Stimulated activated CD4-positive, alpha-beta T cell treated with anti-CD3 and anti-CD28 coated beads, Interleukin-4, amount 100 ng/mL, for 4 hours (primary cell): ENCODE measurements around the gene AEN.
A peak's percentile ranks its signal among the peaks of the same experiment; 100 is the strongest.

Source experiments
- DNase-seq, 2 experiments: peaks; one replicate each; pipeline ENCODE4 v3.0.0-alpha.2; 2020

The AEN gene, protein sequence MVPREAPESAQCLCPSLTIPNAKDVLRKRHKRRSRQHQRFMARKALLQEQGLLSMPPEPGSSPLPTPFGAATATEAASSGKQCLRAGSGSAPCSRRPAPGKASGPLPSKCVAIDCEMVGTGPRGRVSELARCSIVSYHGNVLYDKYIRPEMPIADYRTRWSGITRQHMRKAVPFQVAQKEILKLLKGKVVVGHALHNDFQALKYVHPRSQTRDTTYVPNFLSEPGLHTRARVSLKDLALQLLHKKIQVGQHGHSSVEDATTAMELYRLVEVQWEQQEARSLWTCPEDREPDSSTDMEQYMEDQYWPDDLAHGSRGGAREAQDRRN

DNA sequence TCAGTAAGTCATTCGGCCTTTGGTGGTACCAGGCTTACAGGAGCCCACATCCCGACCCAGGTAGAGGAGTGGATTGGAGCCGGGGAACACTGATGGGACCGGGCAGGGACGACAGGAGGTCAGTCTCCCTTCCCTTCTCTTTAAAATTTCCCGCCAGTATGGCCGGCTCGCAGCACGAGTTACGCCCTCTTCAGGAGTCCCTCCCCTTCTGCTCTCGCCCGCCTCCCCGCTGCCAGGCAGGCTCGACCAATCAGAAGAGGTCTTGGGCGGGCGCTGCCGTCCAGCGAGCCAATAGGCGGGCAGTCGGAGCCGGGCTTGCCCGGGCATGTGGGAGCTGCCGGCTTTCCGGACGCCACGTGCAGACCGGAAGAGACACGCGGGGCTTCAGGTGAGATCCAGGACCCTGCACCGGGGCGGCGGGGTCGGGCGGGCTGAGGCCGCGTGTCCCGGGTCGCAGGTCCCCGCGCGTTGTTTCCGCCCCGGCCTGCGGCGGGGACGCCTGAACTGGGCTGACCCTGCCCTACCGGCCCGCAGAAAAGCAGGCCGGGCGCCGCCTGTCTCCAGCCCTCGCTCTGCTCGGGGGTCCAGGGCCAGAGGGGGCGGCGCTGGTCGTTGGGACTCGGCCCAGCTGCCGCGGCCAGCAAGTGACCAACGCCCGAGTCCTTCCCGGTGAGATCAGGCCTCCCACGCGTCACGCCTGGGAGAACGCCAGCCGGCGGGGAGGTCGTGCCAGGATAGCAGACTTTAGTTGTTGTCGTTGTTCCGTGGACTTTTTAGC is at the start of gene AEN:
AEN (plus strand) TSS at position 346 of the 778 bp plus-strand sequence. CDS start 4,870 bp downstream, outside the sequence.
- peak; percentile 92 to 95 for DNase-seq

DNA sequence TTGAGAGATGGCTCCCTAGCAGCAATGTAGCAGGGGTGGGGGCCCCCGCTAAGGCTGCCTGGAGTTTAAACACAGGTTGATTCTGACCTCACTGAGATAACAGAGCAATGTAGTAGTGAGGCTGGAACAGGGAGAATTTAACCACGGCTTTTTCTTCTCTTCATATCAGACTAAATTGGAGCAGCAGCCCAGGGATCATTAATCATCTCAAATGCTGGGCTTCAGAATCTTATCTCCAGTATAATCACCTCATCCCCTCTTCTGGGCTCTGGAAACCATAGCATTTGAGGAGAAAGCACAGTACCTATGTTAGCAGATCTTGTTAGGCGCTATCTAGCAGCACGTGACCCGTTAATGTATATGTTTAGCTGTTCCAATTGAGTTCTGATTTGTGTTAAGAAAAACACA is 49.3 kb upstream of the AEN start:
- DNase-seq = no peak

DNA sequence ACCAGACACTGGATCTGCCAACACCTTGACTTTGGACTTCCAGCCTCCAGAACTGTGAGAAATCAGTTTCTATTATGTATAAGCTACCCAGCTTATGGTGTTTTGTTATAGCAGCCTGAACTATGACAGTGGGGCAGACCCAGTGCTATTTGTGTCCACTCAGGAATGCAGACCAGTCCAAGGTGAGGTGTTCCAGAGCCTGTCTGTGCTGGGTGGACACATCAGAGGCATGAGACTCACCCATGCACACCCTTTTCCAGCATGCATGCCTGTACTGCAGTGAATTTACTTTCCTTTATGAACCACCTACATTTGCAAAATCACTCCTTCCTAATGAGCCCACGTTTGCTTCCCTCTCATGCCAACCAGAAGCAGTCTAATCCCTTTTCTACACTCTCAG is 47.1 kb upstream of the AEN start:
- DNase-seq = no peak

DNA sequence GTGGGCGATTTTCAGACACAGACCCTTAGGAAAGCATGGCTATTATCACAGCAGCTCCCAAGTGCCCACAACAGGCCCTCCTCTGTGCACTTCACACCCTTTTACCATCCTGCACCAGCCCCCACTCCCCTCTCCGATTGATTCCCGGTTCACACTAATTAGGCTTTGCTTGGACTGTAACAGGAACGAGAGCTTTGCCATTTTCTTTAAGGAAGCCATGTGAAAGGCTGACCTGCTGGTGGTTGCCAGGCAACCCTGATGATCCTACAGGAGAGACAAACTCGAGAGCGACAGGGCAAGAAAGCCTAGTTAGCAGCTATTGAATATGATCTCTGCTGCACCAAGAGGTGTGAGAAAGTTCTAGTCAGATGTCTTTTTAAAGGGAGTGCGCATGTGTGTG is 46.5 kb upstream of the AEN start:
- no peak for DNase-seq

DNA sequence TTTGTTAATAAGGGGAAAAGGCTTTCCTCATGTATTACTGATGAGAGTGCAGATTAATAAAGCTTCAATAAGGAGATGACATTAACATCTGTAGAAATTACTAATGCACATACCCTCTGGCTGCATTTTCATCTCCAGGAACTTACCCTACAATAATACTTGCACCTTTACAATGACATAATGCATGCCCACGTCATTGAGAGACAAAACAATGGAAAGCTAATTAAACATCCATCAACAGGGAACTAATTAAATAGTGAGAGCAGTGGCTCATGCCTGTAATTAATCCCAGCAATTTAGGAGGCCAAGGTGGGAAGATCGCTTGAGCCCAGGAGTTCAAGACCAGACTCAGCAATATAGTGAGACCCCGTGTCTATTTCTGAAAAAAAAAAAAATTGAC is 41.8 kb upstream of the AEN start:
- DNase-seq = no peak

DNA sequence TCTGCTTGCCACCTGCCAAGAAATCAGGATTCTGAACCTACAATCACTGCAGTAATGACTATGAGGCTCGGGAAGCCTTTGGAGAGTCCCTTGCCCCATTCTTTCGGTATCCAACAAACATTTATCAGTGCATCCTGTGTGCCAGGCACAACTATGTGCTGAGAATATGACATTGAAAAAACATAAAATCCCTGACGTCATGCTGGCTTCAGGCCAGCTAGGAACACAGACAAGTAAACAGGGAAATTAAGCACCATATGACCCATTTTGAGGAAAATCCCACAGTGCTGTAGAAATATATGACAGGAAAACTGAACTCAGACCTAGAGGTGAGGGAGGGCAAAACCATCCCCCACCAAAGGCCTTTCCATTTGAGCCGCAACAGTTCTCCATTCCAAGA is 40.6 kb upstream of the AEN start:
- no peak for DNase-seq

DNA sequence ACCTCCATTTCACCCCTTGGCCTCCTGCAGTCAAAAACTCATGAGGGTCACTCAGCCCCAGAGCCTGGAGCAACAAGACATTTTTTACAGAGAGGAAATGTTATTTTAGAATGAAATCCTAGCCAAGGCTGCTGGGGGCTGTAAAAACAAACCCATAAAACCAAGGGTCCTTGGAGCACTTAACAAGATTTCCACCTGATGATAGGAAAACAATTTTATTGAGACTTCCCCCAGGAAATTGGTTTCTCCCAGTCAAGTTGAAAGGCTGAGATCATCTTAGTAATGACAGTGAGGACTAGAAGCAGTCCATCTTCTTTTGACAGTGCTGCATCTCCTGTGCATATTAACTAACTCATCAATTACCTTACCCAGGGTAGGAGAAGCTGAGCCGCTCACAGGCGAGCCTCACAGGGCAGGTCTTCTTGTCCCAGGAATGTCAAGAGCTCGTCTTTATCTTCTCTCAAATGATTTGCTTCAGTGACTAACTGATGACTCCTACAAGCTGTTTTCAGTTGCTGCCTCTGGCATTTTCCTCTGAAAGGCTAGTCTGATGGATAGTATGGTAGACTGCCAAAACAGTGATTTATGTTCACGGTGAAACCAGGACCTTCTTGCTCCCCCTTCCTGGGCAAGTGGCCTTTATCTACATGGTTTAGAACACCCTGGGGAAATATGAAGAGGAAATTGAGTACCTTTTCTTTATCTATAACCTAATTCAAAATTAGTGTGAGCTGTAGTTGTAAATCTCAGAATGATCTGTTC is 34.6 kb upstream of the AEN start:
- no peak for DNase-seq

DNA sequence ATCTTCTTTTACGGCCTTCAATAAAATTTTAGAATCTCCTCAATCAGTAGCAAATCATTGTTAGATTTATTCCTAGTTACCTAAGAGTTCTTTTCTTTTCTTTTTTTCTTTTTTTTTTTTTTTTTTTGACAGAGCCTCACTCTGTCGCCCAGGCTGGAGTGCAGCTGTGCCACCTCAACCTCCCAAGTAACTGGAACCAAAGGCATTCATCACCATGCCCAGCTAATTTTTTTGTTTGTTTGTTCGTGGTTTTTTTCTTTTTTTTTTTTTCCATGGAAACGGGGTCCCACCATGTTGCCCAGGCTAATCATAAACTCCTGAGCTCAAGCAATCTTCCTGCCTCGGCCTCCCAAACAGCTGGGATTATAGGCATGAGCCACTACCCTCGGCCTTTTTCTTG is 30.4 kb upstream of the AEN start:
- DNase-seq = no peak

DNA sequence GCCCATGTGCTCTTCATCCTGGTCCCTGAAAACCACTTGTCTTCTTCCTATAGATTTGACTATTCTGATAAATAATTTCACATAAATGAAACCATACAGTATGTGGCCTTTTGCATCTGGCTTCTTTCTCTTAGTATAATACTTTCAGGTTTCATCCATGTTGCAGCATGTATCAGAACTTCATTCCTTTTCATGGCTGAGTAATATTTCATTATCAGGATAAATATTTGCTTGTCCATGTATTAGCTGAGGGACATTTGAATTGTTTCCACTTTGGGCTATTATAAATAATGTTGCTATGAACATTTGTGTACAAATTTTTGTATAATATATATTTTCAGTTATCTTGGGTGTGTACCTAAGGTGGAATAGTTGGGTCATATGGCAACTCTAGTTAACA is 29.8 kb upstream of the AEN start:
- no peak for DNase-seq

DNA sequence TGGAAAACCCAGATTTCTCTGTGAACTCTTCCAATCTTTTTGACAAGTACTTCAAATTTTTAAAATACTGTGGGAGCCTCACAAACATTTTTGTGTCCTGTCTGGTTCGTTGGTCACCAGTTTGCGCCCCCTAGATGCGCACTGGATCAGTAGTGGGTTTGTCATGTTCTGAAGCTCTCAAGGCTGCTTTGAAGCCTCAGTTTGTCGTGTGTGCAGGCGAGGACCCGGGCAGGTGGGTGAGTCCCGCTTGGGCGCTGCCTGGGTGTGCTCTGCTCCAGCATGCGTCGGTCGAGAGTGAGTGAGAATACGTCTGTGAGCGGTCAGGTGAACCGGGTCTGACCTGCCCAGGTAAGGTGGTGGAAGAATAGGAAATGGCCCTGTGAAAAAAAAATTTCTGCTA is 17.3 kb upstream of the AEN start:
- DNase-seq = no peak

DNA sequence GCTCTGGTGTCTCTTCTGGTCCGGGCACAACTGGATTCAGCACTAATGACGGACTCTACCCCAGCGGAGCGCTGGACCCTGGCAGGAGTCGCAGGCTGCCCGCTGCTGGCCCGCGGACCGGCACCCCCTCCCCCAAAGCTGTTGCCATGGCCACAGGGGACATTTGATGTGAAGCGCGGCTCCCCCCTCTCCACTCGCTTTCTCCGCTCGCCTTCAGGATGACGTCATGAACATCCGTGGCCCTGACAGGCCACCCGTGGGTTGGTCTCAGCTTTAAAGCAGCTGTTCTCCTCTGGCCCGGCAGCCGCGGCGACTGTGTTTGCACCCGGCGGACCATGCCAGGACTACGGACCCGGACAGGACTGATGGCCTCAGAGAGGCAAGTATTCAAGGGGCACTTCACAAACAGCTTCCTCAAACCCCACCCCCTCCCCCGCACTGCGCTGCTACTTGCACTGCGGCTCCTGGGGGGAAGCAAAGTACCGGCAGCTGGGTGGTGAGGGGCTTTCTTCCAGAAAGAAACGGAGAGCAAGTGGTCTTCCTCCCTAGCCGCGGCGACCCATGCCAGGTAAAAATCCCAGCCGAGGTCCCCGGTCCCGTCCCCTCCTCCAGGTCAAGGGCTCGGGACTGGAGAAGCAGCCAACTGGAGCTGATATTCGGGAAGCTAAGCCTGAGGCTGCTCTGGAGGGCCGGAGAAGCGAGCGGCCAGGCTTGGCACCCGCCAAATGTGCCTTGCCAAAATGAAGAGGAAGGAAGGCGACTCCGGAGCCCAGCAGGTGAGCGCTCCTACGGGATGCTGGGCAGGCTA is 16.6 kb upstream of the AEN start:
- DNase-seq = no peak

DNA sequence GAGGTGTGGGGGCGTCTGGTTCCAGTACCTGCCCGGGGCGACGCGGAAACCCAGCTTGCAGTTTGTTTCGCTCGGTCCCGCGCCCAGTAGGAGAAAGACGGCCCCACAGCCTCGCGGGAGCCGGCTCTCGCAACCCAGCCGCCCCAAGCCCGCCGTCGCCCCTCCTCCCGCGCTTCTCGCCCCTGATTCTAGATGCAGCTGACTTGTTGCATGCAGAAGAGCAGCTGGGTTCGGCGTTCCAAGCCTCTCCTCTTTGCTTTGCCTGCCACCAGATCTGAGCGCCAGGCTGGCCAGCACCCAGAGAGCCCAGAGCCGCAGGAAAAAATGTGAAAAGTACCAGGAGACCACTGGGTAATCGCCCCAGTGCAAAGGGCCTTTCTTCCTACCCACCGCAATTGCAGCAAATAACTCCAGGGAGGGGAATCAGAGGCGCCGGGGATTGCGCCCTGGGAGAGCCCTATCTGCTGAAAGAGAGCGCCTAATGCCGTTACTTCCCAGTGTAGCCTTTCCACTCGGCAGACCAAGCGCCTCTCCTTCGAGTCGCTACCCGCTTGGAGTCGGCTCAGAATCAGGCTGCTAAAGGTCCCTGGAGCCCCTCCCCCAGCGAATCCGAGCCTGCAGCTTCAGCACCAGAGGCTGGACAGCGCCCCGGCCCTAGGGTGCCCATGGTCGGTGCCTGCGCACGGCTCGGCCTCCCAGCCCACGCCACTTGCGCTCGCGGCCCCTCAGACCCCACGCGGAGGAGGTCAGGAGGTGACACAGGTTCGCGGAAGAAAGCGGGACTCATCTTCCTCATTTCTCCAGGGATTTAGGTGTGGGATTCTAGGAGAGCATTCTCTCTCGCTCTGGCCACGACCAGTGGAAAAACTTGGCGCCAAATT is 15.7 kb upstream of the AEN start:
- DNase-seq = peak in 1 of 2 experiments; percentile 53

DNA sequence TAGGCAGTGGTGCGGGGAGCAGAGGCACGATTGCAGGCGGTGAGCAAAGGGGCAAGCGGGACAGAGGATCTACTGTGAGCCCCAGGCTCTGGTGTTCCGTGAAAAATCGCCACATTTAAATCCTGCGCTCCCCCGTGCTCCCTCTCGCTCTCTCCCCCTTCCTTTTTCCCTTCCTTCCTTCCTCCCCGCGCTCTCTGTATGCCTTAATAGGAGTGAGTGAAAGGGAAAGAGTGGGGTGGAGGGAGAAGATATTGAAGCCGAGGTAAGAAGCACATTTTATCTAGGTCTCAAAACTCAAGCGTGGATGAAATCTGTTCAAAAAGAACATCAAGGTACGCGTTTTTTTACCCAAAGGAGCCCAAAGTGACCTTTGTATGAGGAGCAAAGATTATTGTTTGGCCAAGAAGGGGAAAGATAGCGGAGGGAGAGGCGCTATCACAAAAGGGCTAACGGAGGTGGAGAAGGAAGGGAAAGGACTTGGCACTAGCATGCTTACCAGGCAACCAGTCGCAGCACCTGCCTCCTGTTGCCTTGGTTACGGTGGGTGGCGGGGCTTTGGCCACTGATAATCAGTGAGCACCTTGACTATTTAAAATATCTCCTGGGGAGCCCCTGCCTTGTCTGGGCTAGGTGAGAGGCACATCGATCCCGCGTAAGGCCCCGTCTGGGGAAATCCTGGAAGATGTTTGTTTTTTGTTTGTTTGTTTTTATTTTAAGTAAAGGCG is 14.9 kb upstream of the AEN start:
- no peak for DNase-seq

DNA sequence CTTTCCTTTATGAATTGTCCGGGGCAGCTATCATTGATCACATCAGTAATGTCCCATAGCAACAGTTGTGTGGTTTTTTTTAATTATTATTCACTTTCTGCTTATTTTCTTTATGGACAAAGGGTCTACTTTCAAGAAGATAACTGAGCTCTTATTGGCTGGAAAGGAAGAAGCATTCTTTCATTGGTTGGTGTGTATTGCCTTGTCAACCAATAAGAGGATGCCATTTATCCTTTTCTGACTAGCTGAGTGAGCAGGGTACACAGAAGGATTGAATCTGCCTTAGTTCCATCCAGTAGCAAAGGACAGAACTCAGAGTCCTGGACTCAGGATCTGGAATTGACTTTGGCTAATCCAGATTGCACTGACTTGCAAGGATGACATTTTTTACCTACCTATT is 13.2 kb upstream of the AEN start:
- no peak for DNase-seq

DNA sequence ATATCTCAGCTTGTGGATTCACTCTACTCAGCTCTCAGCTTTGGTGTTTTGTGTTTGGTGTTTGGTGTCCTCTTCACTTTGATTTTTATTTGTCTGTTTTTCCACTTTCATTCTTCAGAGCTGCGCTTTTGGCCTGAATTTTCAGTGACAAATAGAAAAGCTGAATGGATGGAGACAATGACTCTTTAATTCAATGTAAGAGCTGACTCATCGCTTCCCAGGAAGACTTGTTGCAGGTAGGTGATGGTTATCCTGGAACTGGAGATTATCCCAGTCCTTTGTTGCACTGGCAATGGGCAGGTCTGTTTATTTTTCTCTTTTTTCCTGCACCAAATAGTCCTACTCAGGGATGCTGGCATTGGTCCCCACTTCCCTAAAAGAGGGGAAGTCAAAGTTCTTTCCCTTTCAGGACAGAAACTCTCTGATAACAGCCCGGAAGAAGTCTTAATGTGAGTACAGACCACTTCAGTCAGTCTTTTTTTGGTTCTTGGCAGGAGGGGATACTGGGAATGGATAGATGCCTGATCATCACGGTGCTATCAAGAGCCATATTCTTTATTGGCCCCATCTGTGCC is 12.4 kb upstream of the AEN start:
- no peak for DNase-seq

DNA sequence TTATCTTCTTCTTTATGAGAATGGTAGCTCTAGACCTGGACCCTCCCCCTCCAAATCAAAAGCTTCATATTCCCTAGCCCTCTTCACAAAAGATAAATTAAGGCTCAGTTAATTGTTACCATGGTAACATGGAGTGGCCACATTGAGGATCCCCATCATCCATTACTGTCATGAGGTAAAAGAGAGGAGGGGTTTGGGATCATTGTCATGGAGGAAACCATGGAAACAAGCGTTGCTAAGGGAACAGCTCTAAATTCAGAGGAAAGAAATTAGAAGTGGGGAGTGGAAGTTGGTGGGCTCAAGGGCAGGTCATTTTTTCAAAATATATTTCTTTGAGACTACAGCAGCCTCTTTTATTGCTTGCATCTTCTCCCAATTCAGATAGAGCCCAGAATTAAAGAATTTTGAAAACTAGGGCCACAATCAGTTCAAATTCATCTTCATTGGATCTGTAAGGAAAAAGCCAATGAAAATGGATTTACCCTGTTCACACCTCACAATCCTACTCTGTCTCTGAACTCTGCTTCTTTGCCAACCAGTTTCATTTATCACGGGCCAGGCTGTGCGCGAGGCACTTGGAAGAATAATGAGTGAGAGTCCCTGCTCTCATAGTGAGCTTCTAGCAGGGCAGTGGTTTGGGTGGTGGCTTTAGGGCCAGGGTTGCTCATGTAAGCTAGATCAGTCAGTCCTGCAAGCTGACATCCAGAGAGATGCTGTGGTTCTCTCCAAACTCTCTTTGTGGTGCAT is 11.6 kb upstream of the AEN start:
- no peak for DNase-seq

DNA sequence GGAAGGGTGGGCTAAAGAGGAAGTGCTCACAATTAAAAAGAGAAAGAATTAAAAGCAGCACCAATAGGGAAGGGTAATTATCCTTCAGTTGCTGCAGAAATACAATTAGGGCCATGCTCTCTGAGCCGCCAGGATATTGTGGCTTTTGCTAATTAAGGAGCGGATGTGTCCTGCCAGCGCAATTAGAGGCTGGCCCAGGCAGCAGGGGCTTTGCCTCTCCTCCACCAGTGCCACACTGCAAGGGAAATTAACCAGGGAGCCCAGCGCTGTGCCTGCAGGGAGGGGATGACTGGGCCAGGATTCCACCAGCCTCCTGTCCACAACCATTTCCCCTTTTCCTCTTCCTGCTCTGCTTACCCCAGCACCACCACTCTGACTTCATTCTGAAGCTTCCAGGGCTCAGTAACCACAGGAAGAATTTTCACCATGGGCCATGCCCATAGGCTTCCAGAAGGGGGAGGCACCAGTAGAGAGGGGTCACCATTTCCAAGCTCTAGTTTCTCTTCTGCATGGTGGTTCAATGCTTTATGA is 10.4 kb upstream of the AEN start:
- DNase-seq = no peak

DNA sequence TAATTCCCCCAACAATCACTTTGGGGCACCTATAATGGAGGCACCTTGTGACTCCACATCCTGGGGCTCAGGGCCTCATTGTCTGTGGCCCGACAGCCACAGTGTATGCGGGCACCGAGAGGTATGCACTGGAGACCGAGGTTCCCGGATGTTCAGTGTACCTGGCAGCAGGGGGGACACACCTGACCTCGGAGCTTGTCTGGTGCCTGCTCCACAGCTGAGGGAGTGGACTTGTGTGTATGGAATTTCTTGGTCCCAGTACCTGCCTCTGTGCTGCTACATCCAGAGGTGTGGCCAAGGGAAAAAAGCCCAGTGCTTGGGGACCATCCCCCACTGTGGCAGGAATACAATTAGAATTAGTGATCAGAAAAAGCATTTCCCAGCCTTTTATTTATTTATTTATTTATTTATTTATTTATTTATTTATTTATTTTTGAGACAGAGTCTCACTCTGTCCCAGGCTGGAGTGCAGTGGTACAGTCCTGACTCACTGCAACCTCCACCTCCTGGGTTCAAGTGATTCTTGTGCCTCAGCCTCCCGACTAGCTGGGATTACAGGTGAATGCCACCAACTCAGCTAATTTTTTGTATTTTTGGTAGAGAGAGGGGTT is 8.8 kb upstream of the AEN start:
- no peak for DNase-seq
